Epithelial cell of proximal tubule (primary cell): ENCODE results near the gene ARRB1. TPM values are rescaled to one million over a fixed set of nuclear protein-coding genes. Genes with fewer than 3 reads are reported as not detected.

Experiments used
- DNase-seq: peaks from one replicate; pipeline ENCODE4 v3.0.0-alpha.2; 2011; ENCODE audit warnings: low read depth
- H3K4me3 ChIP-seq: 2 replicates; pipeline ENCODE4 v1.5.1; 2011; ENCODE audit warnings: low read depth, mild to moderate bottlenecking, low read length
- total RNA-seq: library from RNA; depleted of rRNA; stranded (reverse); fragments of >200 nt; gene quantifications from 2 replicates; pipeline ENCODE4 v1.2.3, GENCODE V29; 2015
- TF ChIP-seq, protein P1 (sequence below): conservative IDR thresholded peaks from 2 replicates; pipeline ENCODE4 v1.5.1; 2012; ENCODE audit warnings: low read depth, mild to moderate bottlenecking, low read length

The ARRB1 gene
- total RNA-seq, 1 donor from 2014 or later: 13.8 TPM

DNA sequence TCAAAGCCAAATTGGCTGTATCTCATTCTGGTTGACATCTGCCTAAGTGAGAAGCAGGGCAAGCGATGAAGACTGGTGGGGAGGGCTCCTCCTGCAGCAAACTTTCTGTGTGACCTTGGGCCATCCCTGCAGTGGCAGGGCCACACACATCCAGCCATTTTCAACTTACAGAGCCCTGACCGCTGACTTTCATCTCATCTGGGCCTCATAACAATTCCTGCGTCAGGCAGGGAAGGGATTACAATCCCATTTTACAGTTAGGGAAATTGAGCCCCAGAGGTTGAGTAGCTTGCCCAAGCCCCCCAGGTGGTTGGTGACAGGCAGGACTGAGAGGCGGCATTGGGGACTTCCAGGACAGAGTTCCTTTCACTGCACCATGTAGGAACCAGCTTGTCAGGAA, 89.0 kb downstream of the ARRB1 start:
- no peak overlapping the region for H3K4me3 ChIP-seq
- TF ChIP-seq, protein P1, sequence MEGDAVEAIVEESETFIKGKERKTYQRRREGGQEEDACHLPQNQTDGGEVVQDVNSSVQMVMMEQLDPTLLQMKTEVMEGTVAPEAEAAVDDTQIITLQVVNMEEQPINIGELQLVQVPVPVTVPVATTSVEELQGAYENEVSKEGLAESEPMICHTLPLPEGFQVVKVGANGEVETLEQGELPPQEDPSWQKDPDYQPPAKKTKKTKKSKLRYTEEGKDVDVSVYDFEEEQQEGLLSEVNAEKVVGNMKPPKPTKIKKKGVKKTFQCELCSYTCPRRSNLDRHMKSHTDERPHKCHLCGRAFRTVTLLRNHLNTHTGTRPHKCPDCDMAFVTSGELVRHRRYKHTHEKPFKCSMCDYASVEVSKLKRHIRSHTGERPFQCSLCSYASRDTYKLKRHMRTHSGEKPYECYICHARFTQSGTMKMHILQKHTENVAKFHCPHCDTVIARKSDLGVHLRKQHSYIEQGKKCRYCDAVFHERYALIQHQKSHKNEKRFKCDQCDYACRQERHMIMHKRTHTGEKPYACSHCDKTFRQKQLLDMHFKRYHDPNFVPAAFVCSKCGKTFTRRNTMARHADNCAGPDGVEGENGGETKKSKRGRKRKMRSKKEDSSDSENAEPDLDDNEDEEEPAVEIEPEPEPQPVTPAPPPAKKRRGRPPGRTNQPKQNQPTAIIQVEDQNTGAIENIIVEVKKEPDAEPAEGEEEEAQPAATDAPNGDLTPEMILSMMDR: no peak
- no peak for DNase-seq

DNA sequence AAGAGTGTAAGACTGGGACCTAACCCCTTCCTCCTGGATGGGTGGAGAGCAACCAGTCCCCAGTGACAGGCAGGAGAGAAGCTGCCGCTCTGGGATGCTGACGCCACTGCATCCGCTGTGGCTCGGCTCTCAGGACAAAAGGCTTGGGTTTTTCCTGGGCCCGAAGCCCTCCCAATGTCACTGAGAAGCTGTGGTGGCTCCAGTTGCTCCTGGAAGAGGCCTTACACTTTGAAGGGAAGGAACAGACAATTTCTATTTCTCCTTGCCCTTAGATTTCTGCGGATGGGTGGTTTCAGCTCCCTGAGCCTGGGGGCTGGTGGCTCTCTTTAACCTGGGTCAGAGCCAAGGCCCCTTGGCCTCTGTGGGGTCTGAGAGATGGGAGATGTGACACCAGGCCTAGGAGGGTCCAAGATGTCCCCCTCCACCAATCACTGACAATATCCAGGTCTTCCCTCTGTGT, 89.5 kb downstream of the ARRB1 start:
- no peak for DNase-seq
- TF ChIP-seq, protein P1: no peak
- H3K4me3 ChIP-seq: no peak overlapping the region

DNA sequence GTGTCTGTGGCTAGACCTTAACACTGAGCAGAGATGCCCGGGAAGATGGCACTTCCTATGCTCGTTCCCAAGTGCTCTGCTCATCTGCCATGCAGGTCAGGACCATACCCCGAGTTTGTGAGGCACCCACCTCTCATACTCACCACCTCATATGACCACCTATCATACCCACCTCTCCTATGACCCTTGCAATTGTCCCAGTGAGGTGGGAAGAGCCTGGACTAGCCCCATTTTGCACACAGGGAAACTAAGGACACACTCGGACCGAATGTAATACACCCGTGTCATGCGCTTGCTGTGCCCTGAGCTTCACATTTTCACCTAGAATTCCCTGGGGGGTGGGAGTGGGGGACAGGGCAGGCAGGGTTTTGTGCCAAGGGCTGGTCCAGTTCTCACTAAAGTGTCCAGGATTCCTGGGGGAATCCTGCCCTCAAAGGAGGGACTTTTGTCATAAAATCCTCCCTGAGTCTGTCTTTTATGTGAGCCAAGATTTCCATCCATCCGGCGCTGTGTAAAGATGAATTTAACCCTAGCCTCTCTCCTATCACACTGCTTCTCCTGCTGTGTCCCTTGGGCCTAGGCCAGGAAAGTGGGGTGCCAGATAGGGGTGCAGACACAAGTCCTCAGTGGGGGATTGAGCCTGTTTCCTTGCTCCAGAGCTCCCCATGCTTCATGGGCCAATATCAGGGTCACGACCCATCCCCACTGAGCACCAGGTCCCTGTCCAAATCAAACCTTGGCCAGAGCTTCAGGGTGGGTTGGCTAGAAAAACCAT, 90.9 kb downstream of the ARRB1 start:
- H3K4me3 ChIP-seq: no peak overlapping the region
- no peak for DNase-seq
- TF ChIP-seq, protein P1: no peak

DNA sequence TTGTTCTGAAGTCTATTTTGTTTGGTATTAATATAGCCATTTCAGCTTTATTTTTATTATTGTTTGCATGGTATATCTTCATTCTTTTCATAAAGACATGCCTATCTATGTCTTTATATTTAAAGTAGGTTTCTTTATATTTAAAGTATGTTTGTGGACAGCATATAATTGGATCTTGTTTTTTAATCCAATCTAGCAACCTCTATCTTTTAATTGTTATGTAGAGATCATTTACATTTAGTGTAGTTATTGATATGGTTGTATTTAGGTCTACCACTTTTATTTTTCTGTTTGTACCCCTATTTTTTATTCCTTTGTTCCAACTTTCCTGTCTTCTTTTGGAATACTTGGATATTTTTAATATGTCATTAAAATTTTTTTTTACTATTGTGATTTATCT, 97.1 kb downstream of the ARRB1 start:
- DNase-seq: no peak
- H3K4me3 ChIP-seq: no peak overlapping the region
- TF ChIP-seq, protein P1: no peak

DNA sequence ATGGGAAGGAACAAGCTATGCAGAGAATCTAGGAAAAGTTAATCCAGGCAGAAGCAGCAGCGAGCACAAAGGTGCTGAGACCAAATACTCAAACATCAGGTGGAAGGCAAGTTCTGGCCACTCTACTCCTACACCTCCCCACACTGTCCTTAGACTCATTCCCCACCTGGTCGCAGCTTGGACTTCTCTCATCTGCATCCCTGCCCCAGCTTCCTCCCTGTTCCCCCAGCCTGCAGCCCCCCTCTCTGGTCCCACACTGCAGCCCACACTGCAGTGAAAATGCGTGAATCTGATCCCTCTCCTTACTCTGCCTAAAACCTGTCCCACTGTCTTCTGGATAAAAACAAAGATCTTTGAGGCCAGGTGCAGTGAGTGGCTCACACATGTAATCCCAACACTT, 101.8 kb downstream of the ARRB1 start:
- TF ChIP-seq, protein P1: no peak
- H3K4me3 ChIP-seq: no peak overlapping the region
- no peak for DNase-seq

DNA sequence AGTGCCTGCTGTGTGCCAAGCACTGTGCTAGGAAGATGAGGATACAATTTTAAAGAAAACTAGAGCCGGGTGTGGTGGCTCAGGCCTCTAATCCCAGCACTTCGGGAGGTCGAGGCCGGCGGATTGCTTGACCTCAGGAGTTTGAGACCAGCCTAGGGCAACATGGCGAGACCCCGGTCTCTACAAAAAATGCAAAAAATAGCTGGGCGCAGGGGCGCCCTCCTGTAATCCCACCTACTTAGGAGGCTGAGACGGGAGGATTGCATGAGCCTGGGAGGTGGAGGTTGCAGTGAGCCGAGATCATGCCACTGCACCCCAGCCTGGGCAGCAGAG, 102.6 kb downstream of the ARRB1 start:
- no peak overlapping the region for H3K4me3 ChIP-seq
- TF ChIP-seq, protein P1: no peak
- DNase-seq: no peak

DNA sequence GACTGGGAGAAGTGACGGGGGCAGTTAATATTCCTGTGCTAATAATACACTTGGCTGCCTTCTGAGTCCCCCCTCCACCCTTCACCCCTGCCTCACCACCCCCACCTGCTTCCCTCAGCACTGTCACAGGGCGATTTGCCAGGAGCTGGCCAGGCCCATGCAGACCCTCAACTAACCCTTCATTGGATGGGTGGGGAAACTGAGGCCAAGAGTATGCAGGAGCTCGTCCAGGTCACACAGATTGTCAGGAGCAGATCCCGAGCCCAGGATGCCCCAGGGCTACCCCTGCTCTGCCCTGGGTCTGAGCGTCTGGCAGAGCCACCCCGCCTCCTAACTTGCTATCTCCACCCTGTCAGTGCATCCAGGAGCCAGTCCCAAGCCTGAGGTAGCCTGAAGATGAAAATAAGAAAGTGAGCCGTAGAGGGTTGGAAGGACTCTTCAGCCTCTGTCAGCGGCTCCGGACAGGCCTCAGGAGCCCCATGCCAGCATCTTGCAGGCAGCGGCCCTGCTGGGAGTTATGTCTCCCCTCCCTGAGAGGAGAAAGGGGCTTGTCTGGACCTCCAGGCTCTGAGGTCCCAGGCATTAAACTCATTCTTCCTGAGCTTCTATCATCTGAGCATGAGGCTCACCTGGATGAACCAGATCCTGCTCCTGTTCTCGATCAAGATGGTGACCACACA, 104.7 kb downstream of the ARRB1 start:
- no peak for DNase-seq
- TF ChIP-seq, protein P1: no peak
- no peak overlapping the region for H3K4me3 ChIP-seq
